ENCODE results near the gene ESCO1. TPM values are rescaled to one million over a fixed set of nuclear protein-coding genes. Genes with fewer than 3 reads are reported as not detected.
"Not testable (repeated sequence)": the region's sequence is repeated elsewhere in the genome, so short reads cannot be mapped to it uniquely, and the experiment has no call there.

ESCO1 gene, protein sequence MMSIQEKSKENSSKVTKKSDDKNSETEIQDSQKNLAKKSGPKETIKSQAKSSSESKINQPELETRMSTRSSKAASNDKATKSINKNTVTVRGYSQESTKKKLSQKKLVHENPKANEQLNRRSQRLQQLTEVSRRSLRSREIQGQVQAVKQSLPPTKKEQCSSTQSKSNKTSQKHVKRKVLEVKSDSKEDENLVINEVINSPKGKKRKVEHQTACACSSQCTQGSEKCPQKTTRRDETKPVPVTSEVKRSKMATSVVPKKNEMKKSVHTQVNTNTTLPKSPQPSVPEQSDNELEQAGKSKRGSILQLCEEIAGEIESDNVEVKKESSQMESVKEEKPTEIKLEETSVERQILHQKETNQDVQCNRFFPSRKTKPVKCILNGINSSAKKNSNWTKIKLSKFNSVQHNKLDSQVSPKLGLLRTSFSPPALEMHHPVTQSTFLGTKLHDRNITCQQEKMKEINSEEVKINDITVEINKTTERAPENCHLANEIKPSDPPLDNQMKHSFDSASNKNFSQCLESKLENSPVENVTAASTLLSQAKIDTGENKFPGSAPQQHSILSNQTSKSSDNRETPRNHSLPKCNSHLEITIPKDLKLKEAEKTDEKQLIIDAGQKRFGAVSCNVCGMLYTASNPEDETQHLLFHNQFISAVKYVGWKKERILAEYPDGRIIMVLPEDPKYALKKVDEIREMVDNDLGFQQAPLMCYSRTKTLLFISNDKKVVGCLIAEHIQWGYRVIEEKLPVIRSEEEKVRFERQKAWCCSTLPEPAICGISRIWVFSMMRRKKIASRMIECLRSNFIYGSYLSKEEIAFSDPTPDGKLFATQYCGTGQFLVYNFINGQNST
- total RNA-seq (2022), result 21.8 and 24.2 TPM in 2 replicates
- percentile 90 among the genes with signal in this experiment for Bru-seq, nascent RNA
- BruChase-seq, experiment 1, labeled RNA remaining after a 6-hour chase, result percentile 77 among the genes with signal in this experiment
- percentile 82 among the genes with signal in this experiment for BruChase-seq, experiment 2, labeled RNA remaining after a 2-hour chase
- long read RNA-seq, full-length matches to known transcripts, result 9 of 16 reads
- long read RNA-seq, partial matches to known transcripts, result 4 of 16 reads
- long read RNA-seq, other reads (novel, unspliced or antisense), result 3 of 16 reads

DNA sequence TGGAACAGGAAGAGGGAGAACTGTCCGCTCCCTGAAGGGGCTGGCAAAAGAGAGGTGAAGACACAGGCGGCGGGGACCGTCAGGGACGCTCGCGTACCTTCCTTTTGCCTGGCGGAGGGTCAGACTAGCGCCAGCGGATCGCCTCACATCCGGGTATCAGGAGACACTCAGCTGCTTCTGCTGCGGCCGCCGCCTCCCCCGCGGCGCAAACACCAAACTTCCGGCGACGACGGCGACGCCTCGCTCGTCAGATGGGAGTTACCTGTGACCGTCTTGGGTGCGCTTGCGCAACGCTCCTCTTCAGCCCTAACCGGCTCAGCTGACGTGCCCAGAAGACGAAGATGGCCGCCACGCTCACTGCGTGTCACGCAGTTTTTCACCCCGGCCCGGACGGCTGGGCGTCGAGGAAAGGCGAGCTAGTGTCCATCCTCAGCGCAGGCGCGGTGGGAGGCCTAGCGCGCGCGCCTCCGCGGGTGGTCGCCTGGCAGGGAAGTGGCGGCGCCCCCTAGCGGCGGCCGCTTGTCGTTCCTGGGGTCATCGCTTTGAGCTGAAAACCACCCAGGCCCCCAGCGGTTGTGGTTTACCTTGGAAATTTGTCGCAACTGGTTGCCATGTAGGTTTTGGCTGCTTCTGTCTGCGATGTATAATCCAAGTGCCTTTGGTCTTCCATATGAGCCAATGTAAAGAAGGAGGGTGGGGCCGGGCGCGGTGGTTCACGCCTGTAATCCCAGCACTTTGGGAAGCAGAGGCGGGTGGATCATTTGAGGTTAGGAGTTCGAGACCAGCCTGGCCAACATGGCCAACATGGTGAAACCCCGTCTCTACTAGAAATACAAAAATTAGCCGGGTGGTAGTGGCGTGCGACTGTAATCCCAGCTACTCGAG lies at the start of gene ESCO1:
Gene ESCO1, minus strand, starts transcription at position 179 of the 885 bp plus-strand sequence. CDS start 25,861 bp downstream, outside the sequence.
- peak within 1 kb of the TSS; percentile 81 for H3K4me3 Mint-ChIP-seq (ENCODE audit: low read depth, unreplicated experiment)
- peaks cover 38% of the 10 kb centered on the region for H3K36me3 Mint-ChIP-seq (ENCODE audit: insufficient read depth, unreplicated experiment)
- no peaks in the 10 kb centered on the region for H3K27me3 Mint-ChIP-seq (ENCODE audit: unreplicated experiment)
- H3K9me3 Mint-ChIP-seq (ENCODE audit: low read depth, unreplicated experiment), result no peaks in the 10 kb centered on the region
- peaks cover 18% of the 10 kb centered on the region for H3K4me1 Mint-ChIP-seq (ENCODE audit: low read depth, unreplicated experiment)
- CTCF ChIA-PET, result interaction anchor here (0.6 to 1.4 kb wide), 11 partner anchors 12 to 414 kb away, joined by 3 to 12 read pairs (median 4); partner anchors contain the start of genes ABHD3, MIB1 and SNRPD1
- H3K27ac Mint-ChIP-seq (ENCODE audit: unreplicated experiment), result peak within 1 kb of the TSS; percentile 90
- intact Hi-C loops (cut with micrococcal nuclease; ENCODE audit: unreplicated experiment), result no loop called here
- peak; percentile 97 for DNase-seq
- peak; percentile 99 for TF ChIP-seq CTCF (IDR thresholded peaks at IDR 0.05; ENCODE audit: unreplicated experiment)
- no TSS peak for BruUV-seq (replicated peaks)

- peaks cover 13% of the 10 kb centered on the region for H3K4me1 Mint-ChIP-seq (ENCODE audit: low read depth, unreplicated experiment)
- CTCF ChIA-PET, result interaction anchor here (0.6 kb wide), 1 partner anchor 12 kb away, joined by 5 read pairs; no protein-coding TSS in a partner anchor
- DNase-seq, result not testable (repeated sequence)
Observed at GRCh38 chr18:21640375-21640774, 39.9 kb upstream of the ESCO1 start.

GRCh38 chr18:21638822-21639221 lies 38.3 kb upstream of the ESCO1 start:
- no peak for TF ChIP-seq CTCF (IDR thresholded peaks at IDR 0.05; ENCODE audit: unreplicated experiment)
- Mint-ChIP-seq H3K27me3 (ENCODE audit: unreplicated experiment) (no peaks in the 10 kb centered on the region), H3K4me1 (ENCODE audit: low read depth, unreplicated experiment) (peaks cover 13% of the 10 kb centered on the region), H3K9me3 (ENCODE audit: low read depth, unreplicated experiment) (no peaks in the 10 kb centered on the region), H3K27ac (ENCODE audit: unreplicated experiment) (peak overlapping the region; percentile 7), H3K36me3 (ENCODE audit: insufficient read depth, unreplicated experiment) (peaks cover 43% of the 10 kb centered on the region), H3K4me3 (ENCODE audit: low read depth, unreplicated experiment) (no peak overlapping the region)
- CTCF ChIA-PET, result no interaction called here
- BruUV-seq (replicated peaks), result no TSS peak
- no peak for DNase-seq
- intact Hi-C loops (cut with micrococcal nuclease; ENCODE audit: unreplicated experiment), result no loop called here

More at GRCh38 chr18:21640375-21640774, 39.9 kb upstream of the ESCO1 start:
- BruUV-seq (replicated peaks); intact Hi-C loops (cut with micrococcal nuclease; ENCODE audit: unreplicated experiment); H3K27me3 Mint-ChIP-seq (ENCODE audit: unreplicated experiment); H3K9me3 Mint-ChIP-seq (ENCODE audit: low read depth, unreplicated experiment); H3K27ac Mint-ChIP-seq (ENCODE audit: unreplicated experiment); H3K4me3 Mint-ChIP-seq (ENCODE audit: low read depth, unreplicated experiment): not testable (repeated sequence)
- peaks cover 37% of the 10 kb centered on the region for H3K36me3 Mint-ChIP-seq (ENCODE audit: insufficient read depth, unreplicated experiment)

DNA sequence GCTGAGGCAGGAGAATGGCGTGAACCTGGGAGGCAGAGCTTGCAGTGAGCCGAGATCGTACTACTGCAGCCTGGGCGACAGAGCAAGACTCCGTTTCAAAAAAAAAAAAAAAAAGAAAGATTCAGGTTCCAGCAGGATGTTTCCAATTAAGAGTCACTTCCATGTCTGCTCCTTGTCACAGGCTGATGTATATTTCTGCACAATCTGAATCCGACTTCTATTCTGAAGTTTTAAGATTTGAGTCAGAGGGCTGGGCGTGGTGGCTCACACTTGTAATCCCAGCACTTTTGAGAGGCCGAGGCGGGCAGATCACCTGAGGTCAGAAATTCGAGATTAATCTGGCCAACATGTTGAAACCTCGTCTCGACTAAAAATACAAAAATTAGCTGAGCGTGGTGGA lies 36.3 kb upstream of the ESCO1 start:
- Mint-ChIP-seq H3K9me3 (ENCODE audit: low read depth, unreplicated experiment) (no peaks in the 10 kb centered on the region), H3K27me3 (ENCODE audit: unreplicated experiment) (no peaks in the 10 kb centered on the region), H3K36me3 (ENCODE audit: insufficient read depth, unreplicated experiment) (peaks cover 43% of the 10 kb centered on the region), H3K27ac (ENCODE audit: unreplicated experiment) (no peak overlapping the region), H3K4me3 (ENCODE audit: low read depth, unreplicated experiment) (no peak overlapping the region), H3K4me1 (ENCODE audit: low read depth, unreplicated experiment) (peaks cover 13% of the 10 kb centered on the region)
- intact Hi-C loops (cut with micrococcal nuclease; ENCODE audit: unreplicated experiment), result no loop called here
- DNase-seq, result no peak
- TF ChIP-seq CTCF (IDR thresholded peaks at IDR 0.05; ENCODE audit: unreplicated experiment), result no peak
- BruUV-seq (replicated peaks), result no TSS peak
- CTCF ChIA-PET, result no interaction called here

All from Calu3 (cell line).